MM.1S (cell line): Measurements from ENCODE around the gene PLEK2.
A peak's percentile ranks its signal among the peaks of the same experiment; 100 is the strongest.

Experiments
- DNase-seq: peaks from one replicate; pipeline ENCODE4 v3.0.0-alpha.2; 2015
- H2AFZ ChIP-seq: fragments of 300-600 bp; sonication (generic); 2 replicates; pipeline ENCODE4 v1.6.0; 2016; ENCODE audit warnings: antibody characterized with exemption, low read length
- H3F3A ChIP-seq: fragments of 300-600 bp; sonication (generic); 2 replicates; pipeline ENCODE4 v1.6.1; 2016; ENCODE audit warnings: mild to moderate bottlenecking, antibody characterized with exemption, low read length, moderate library complexity, mixed read lengths; ENCODE audit not compliant: insufficient read depth
- H3K27ac ChIP-seq: fragments of 300-600 bp; sonication (generic); 2 replicates; pipeline ENCODE4 v1.5.1; 2016; ENCODE audit warnings: mild to moderate bottlenecking, low read length
- H3K27me3 ChIP-seq: fragments of 300-600 bp; sonication (generic); replicated peaks from 2 replicates; pipeline ENCODE4 v1.6.0; 2016; ENCODE audit warnings: low read length; ENCODE audit not compliant: insufficient read depth
- H3K36me3 ChIP-seq: fragments of 300-600 bp; sonication (generic); replicated peaks from 2 replicates; pipeline ENCODE4 v1.6.1; 2016; ENCODE audit warnings: mild to moderate bottlenecking, low read length, mixed read lengths; ENCODE audit not compliant: insufficient read depth
- H3K4me1 ChIP-seq: fragments of 300-600 bp; sonication (generic); 2 replicates; pipeline ENCODE4 v1.6.1; 2016; ENCODE audit warnings: low read length, mixed read lengths
- H3K4me2 ChIP-seq: fragments of 300-600 bp; sonication (generic); 2 replicates; pipeline ENCODE4 v1.6.0; 2016; ENCODE audit warnings: low read depth, low read length
- H3K4me3 ChIP-seq: fragments of 300-600 bp; sonication (generic); 2 replicates; pipeline ENCODE4 v1.5.1; 2016; ENCODE audit warnings: low read length, mixed read lengths
- H3K79me2 ChIP-seq: fragments of 300-600 bp; sonication (generic); 2 replicates; pipeline ENCODE4 v1.6.1; 2016; ENCODE audit warnings: mixed run types, low read length, mixed read lengths
- H3K9ac ChIP-seq: fragments of 300-600 bp; sonication (generic); 2 replicates; pipeline ENCODE4 v1.6.1; 2016; ENCODE audit warnings: low read length, mixed read lengths
- H3K9me2 ChIP-seq: fragments of 300-600 bp; sonication (generic); replicated peaks from 2 replicates; pipeline ENCODE4 v1.6.1; 2016; ENCODE audit warnings: mild to moderate bottlenecking, low read length, mixed read lengths; ENCODE audit not compliant: insufficient read depth
- H3K9me3 ChIP-seq: fragments of 300-600 bp; sonication (generic); replicated peaks from 2 replicates; pipeline ENCODE4 v1.6.1; 2016; ENCODE audit warnings: mild to moderate bottlenecking, low read length, mixed read lengths; ENCODE audit not compliant: insufficient read depth
- H4K20me1 ChIP-seq: fragments of 300-600 bp; sonication (generic); 2 replicates; pipeline ENCODE4 v1.6.1; 2016; ENCODE audit warnings: mild to moderate bottlenecking, low read length, moderate library complexity, mixed read lengths; ENCODE audit not compliant: insufficient read depth
- CTCF ChIP-seq: fragments of 300-600 bp; sonication (generic); IDR thresholded peaks from 2 replicates; pipeline ENCODE4 v1.5.1; 2016; ENCODE audit warnings: antibody characterized with exemption, low read length, mixed read lengths
- EZH2 ChIP-seq: fragments of 300-600 bp; sonication (generic); optimal IDR thresholded peaks from 2 replicates; pipeline ENCODE3; 2017; ENCODE audit warnings: low read depth, mild to moderate bottlenecking, antibody characterized with exemption, low read length, mixed read lengths
- EZH2phosphoT487 ChIP-seq: fragments of 300-600 bp; sonication (generic); IDR thresholded peaks from 2 replicates; pipeline ENCODE4 v1.6.1; 2018; ENCODE audit warnings: antibody characterized with exemption, low read length

The PLEK2 gene

GRCh38 chr14:67429510-67430205, 17.7 kb upstream of the PLEK2 start:
- Histone ChIP-seq H3K9ac (no peak overlapping the region), H2AFZ (no peak overlapping the region), H3K27ac (no peak overlapping the region), H3K9me2 (no peaks in the 10 kb centered on the region), H3F3A (no peaks in the 10 kb centered on the region), H3K4me2 (no peak overlapping the region), H3K79me2 (no peaks in the 10 kb centered on the region), H4K20me1 (no peaks in the 10 kb centered on the region), H3K27me3 (no peaks in the 10 kb centered on the region), H3K36me3 (no peaks in the 10 kb centered on the region), H3K9me3 (no peaks in the 10 kb centered on the region), H3K4me1 (0 out of 2 replicates have a peak, but pooled peaks cover 6% of the 10 kb centered on the region), H3K4me3 (no peak overlapping the region)
- no peak for DNase-seq
- TF ChIP-seq CTCF (no peak), EZH2 (no peak), EZH2phosphoT487 (no peak)

DNA sequence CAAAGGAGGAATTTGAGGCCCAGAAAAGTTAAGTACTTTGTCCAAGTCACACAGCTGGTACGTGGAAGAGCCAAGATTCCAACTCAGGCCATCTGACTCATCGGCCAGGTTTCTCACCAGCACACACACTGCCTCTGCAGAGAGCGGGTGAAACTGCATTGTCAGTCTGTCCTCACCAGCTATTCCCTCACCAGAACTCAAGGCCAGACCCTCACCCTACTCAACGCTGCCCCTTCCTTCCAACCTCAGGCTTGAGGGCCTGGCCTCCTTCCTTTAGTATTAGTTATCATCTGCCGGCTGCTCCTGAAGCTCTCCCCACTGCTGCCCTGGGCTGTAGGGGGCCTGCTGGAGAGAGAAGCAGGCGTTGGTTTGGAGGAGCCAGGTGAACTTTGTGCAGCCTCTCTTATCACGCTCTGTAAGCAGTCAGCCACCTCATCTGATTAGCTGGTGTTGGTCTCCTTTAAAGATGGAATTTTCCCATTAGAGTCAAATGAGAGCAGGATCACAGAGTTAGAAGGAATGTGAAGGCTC, 16.6 kb upstream of the PLEK2 start:
- H3F3A ChIP-seq = no peaks in the 10 kb centered on the region
- no peak overlapping the region for H3K27ac ChIP-seq
- H3K79me2 ChIP-seq = no peaks in the 10 kb centered on the region
- no peaks in the 10 kb centered on the region for H3K9me3 ChIP-seq
- no peaks in the 10 kb centered on the region for H3K27me3 ChIP-seq
- no peaks in the 10 kb centered on the region for H4K20me1 ChIP-seq
- no peak for DNase-seq
- H3K4me3 ChIP-seq = no peak overlapping the region
- no peak overlapping the region for H3K9ac ChIP-seq
- H3K9me2 ChIP-seq = no peaks in the 10 kb centered on the region
- H3K36me3 ChIP-seq = no peaks in the 10 kb centered on the region
- TF ChIP-seq CTCF (no peak), EZH2phosphoT487 (no peak), EZH2 (no peak)
- H2AFZ ChIP-seq = no peak overlapping the region
- H3K4me1 ChIP-seq = 0 out of 2 replicates have a peak, but pooled peaks cover 6% of the 10 kb centered on the region
- no peak overlapping the region for H3K4me2 ChIP-seq

DNA sequence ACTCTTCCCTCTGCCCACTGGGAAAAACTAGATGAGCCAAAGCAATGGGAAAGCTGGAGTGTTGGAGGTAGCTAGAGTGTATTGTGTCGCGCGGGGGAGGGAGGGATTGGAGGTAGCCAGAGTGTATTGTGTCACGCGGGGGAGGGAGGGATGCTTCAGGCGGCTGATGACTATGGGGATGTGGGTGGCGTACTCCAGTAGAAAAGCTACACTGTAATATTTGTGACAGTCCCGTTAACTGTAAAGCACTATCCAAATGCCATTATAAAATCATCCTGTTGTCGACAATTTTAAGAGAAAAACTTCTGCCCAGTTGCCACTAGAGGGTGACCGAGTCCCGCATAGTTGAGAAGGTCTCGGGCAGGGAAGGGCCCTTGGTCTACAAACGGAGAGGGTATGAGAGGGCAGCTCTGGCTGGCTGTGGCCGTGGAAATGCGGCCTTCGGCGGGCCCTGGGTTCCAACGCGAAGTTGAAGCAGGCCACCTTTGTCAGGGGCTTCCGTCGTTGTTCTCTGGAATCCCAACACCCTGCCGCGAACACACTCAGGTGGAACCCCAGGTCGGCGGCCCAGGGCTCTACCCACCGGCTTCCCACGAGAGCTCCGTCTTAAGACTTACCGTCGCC, 15.1 kb upstream of the PLEK2 start:
- no peaks in the 10 kb centered on the region for H3K27me3 ChIP-seq
- H3K36me3 ChIP-seq = no peaks in the 10 kb centered on the region
- DNase-seq = peak; percentile 72
- TF ChIP-seq CTCF (peak; percentile 59), EZH2phosphoT487 (no peak)
- no peaks in the 10 kb centered on the region for H3F3A ChIP-seq
- H3K4me2 ChIP-seq = peak overlapping the region; percentile 63; the same call in 1 of the 2 replicates
- no peak overlapping the region for H3K27ac ChIP-seq
- 0 out of 2 replicates have a peak, but pooled peaks cover 6% of the 10 kb centered on the region for H3K4me1 ChIP-seq
- H3K9me2 ChIP-seq = no peaks in the 10 kb centered on the region
- H3K4me3 ChIP-seq = no peak overlapping the region
- H3K9ac ChIP-seq = no peak overlapping the region
- no peaks in the 10 kb centered on the region for H3K79me2 ChIP-seq
- no peaks in the 10 kb centered on the region for H3K9me3 ChIP-seq
- no peaks in the 10 kb centered on the region for H4K20me1 ChIP-seq
- 0 out of 2 replicates have a peak overlapping the region, but pooled peaks have one; percentile 53 for H2AFZ ChIP-seq
